Activated CD4-positive, alpha-beta memory T cell treated with anti-CD3 and anti-CD28 coated beads, Interleukin-2, amount 10 ng/mL, durations not matched to agents 7 days and 5 days (primary cell): ENCODE results near the gene SCO2. TPM values are rescaled to one million over a fixed set of nuclear protein-coding genes. Genes with fewer than 3 reads are reported as not detected.
"Not testable (repeated sequence)": the region's sequence is repeated elsewhere in the genome, so short reads cannot be mapped to it uniquely, and the experiment has no call there.

Source experiments
- CTCF ChIA-PET: fragments of 350-600 bp; sonication (Branson Sonifier 250); formaldehyde crosslinking; loops from one replicate; lab custom pipeline; 2021; ENCODE audit warnings: antibody characterized with exemption, inconsistent platforms; lab: Charles Lee
- POLR2A ChIA-PET: fragments of 350-600 bp; sonication (Branson Sonifier 250); formaldehyde crosslinking; loops from one replicate; lab custom pipeline; 2021; ENCODE audit warnings: antibody characterized with exemption; lab: Charles Lee
- DNase-seq: peaks from one replicate; pipeline ENCODE4 v3.0.0-alpha.2; 2020
- H3K27ac Mint-ChIP-seq: one replicate; pipeline ENCODE4 v1.8.0; 2021; ENCODE audit warnings: mild to moderate bottlenecking, mixed read lengths
- H3K27me3 Mint-ChIP-seq: one replicate; pipeline ENCODE4 v1.8.0; 2021; ENCODE audit warnings: mixed read lengths
- H3K36me3 Mint-ChIP-seq: one replicate; pipeline ENCODE4 v1.8.0; 2021; ENCODE audit warnings: low read depth, mixed read lengths
- H3K4me1 Mint-ChIP-seq: one replicate; pipeline ENCODE4 v1.8.0; 2021; ENCODE audit warnings: mixed read lengths
- H3K4me3 Mint-ChIP-seq: one replicate; pipeline ENCODE4 v1.8.0; 2021; ENCODE audit warnings: mild to moderate bottlenecking, mixed read lengths
- H3K9me3 Mint-ChIP-seq: one replicate; pipeline ENCODE4 v1.8.0; 2021; ENCODE audit warnings: mixed read lengths
- total RNA-seq, 2 experiments: library from RNA; stranded (reverse); gene quantifications; one replicate each; pipeline ENCODE4 v1.2.3, GENCODE V29; 2021

SCO2 gene
- total RNA-seq, 2 experiments from 2014 or later: 6.4 to 7.0 TPM

- no peak for DNase-seq
- POLR2A ChIA-PET: interaction anchor here (0.8 to 8.9 kb wide), 14 partner anchors 8 to 579 kb away, joined by 3 to 151 read pairs (median 15); partner anchors contain the start of genes ARSA, CHKB, LMF2 and NCAPH2
These were observed 23.8 kb upstream of the SCO2 start for GRCh38 chr22:50548921-50549790.

GRCh38 chr22:50548040-50548920 lies 22.9 kb upstream of the SCO2 start:
- H3K27ac Mint-ChIP-seq: peak overlapping the region; percentile 73
- H3K27me3 Mint-ChIP-seq: no peaks in the 10 kb centered on the region
- H3K4me3 Mint-ChIP-seq: peak overlapping the region; percentile 63
- H3K4me1 Mint-ChIP-seq: peaks cover 44% of the 10 kb centered on the region
- H3K9me3 Mint-ChIP-seq: no peaks in the 10 kb centered on the region
- H3K36me3 Mint-ChIP-seq: peaks cover 3% of the 10 kb centered on the region
- POLR2A ChIA-PET: interaction anchor here (0.8 to 8.9 kb wide), 14 partner anchors 9 to 578 kb away, joined by 3 to 151 read pairs (median 15); partner anchors contain the start of genes ARSA, CHKB, LMF2 and NCAPH2
- DNase-seq: peak; percentile 68
- CTCF ChIA-PET: interaction anchor here (1.0 to 5.6 kb wide), 12 partner anchors 9 to 73 kb away, joined by 3 to 48 read pairs (median 6); partner anchors contain the start of genes CPT1B, SCO2, SYCE3 and TYMP

More at GRCh38 chr22:50548921-50549790, 23.8 kb upstream of the SCO2 start:
- Mint-ChIP-seq H3K4me3 (peak overlapping the region; percentile 72), H3K36me3 (peaks cover 3% of the 10 kb centered on the region), H3K27ac (peak overlapping the region; percentile 74), H3K9me3 (no peaks in the 10 kb centered on the region), H3K27me3 (no peaks in the 10 kb centered on the region), H3K4me1 (peaks cover 44% of the 10 kb centered on the region)
- CTCF ChIA-PET: interaction anchor here (1.0 to 5.6 kb wide), 12 partner anchors 8 to 72 kb away, joined by 3 to 48 read pairs (median 6); partner anchors contain the start of genes CPT1B, SCO2, SYCE3 and TYMP

DNA sequence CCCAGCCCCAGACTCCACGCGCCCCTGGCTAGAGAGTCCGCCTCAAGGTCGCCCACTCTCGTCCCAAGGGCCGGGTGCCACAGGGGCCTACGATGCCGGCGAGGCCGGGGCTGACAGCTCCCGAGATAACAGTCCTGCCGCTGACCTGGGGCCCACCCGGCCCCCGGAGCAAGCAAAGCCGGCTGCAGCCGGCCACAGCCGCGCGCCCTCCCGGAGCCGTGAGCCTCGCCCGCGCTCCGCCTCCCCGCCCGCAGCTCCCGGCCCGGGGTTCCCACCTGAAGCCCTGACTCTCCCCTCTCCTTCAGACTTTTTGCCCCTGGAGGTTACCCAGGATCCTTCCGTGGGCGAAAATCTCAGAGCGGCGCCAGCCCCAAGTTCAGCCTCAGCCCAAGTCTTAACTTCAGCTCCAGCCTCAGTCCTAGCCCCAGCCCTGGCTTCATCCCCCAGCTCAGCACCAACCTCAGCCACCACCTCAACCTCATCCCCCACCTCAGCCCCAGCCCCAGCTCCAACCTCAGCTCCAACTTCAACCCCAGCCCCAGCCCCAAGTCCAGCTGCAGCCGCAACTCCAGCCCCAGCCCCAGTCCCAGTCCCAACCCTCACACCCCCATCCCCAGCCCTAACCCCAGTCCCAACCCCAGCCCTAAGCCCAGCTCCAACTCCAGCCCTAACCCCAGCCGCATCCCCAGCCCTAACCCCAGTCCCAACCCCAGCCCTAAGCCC lies 22.0 kb upstream of the SCO2 start:
- peak overlapping the region; percentile 62 for H3K27ac Mint-ChIP-seq
- no peak for DNase-seq
- no peaks in the 10 kb centered on the region for H3K9me3 Mint-ChIP-seq
- ChIA-PET CTCF (interaction anchor here (1.3 to 5.6 kb wide), 8 partner anchors 8 to 73 kb away, joined by 4 to 48 read pairs (median 10); partner anchors contain the start of genes SCO2, SYCE3 and TYMP), POLR2A (interaction anchor here (0.9 to 8.9 kb wide), 11 partner anchors 9 to 81 kb away, joined by 5 to 151 read pairs (median 28); partner anchors contain the start of genes ARSA, CHKB, LMF2 and NCAPH2)
- peaks cover 6% of the 10 kb centered on the region for H3K36me3 Mint-ChIP-seq
- H3K4me1 Mint-ChIP-seq: peaks cover 47% of the 10 kb centered on the region
- H3K4me3 Mint-ChIP-seq: no peak overlapping the region
- no peaks in the 10 kb centered on the region for H3K27me3 Mint-ChIP-seq

- Mint-ChIP-seq H3K27ac (peak overlapping the region; percentile 75), H3K4me3 (no peak overlapping the region), H3K36me3 (peaks cover 7% of the 10 kb centered on the region), H3K27me3 (no peaks in the 10 kb centered on the region), H3K9me3 (no peaks in the 10 kb centered on the region), H3K4me1 (peaks cover 55% of the 10 kb centered on the region)
- CTCF ChIA-PET: interaction anchor here (2.0 to 9.2 kb wide), 7 partner anchors 7 to 74 kb away, joined by 9 to 150 read pairs (median 18); partner anchors contain the start of genes SCO2, SYCE3 and TYMP
- DNase-seq: no peak
- POLR2A ChIA-PET: interaction anchor here (1.8 to 8.9 kb wide), 12 partner anchors 8 to 77 kb away, joined by 8 to 151 read pairs (median 29); partner anchors contain the start of genes CHKB, LMF2, NCAPH2 and SCO2
These were observed 21.2 kb upstream of the SCO2 start for GRCh38 chr22:50546326-50547262.

- Mint-ChIP-seq H3K9me3 (no peaks in the 10 kb centered on the region), H3K27ac (peak within 1 kb of the TSS; percentile 75), H3K27me3 (no peaks in the 10 kb centered on the region), H3K4me1 (peaks cover 62% of the 10 kb centered on the region), H3K36me3 (peaks cover 7% of the 10 kb centered on the region), H3K4me3 (peak within 1 kb of the TSS; percentile 63)
- peak; percentile 60 for DNase-seq
- ChIA-PET CTCF (interaction anchor here (1.2 to 9.2 kb wide), 8 partner anchors 9 to 355 kb away, joined by 3 to 150 read pairs (median 6); partner anchors contain the start of genes CHKB, LMF2, NCAPH2 and SCO2), POLR2A (interaction anchor here (0.6 to 8.9 kb wide), 14 partner anchors 10 to 76 kb away, joined by 3 to 151 read pairs (median 8); partner anchors contain the start of genes CHKB, LMF2, NCAPH2 and SCO2)
These were observed 20.3 kb upstream of the SCO2 start, which contains the start of gene KLHDC7B for GRCh38 chr22:50545522-50546325. Gene KLHDC7B (plus strand): TSS chr22:50545899. CDS start chr22:50546244, 345 bp downstream.

GRCh38 chr22:50544746-50545253 lies 19.4 kb upstream of the SCO2 start:
- DNase-seq: peak; percentile 61
- POLR2A ChIA-PET: interaction anchor here (0.9 to 8.9 kb wide), 13 partner anchors 9 to 76 kb away, joined by 3 to 151 read pairs (median 8); partner anchors contain the start of genes CHKB, LMF2, NCAPH2 and SCO2
- CTCF ChIA-PET: interaction anchor here (1.0 to 9.2 kb wide), 9 partner anchors 10 to 354 kb away, joined by 3 to 150 read pairs (median 6); partner anchors contain the start of genes CHKB, LMF2, NCAPH2 and SCO2
- Mint-ChIP-seq H3K36me3 (peaks cover 3% of the 10 kb centered on the region), H3K9me3 (no peaks in the 10 kb centered on the region), H3K4me3 (peak overlapping the region; percentile 63), H3K27ac (peak overlapping the region; percentile 75), H3K27me3 (no peaks in the 10 kb centered on the region), H3K4me1 (peaks cover 61% of the 10 kb centered on the region)

DNA sequence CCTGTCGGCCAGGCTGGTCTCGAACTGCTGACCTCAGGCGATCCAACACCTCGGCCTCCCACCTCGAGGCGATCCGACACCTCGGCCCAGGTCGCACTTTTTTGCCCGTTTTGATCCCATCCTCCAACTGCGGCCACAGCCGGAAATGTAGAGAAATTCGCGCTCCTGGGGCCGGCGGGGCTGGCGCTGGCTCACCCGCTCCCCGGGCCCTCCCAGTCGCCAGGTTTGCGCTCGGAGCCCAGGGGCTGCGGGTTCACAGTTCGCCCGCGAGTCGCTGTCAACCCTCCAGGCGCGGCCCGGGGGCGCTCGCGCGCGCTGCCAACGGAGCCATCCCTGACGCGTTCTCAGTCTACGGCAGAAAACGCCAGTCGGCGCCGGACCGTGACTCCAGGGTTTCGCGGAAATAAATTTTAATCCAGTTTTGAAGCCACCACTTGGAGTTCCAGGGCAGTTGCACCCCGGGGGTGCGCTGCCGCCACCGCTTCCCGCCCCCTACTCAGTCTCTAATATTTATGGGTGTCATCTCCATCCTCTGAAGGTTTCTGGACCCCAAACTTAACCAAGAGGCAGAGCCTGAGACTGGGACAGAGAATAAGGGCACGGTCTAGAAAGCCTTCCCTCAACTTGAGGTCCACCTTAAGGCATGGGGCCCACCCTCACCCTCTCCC lies 18.8 kb upstream of the SCO2 start:
- no peaks in the 10 kb centered on the region for H3K27me3 Mint-ChIP-seq
- peaks cover 63% of the 10 kb centered on the region for H3K4me1 Mint-ChIP-seq
- peak; percentile 90 for DNase-seq
- peaks cover 3% of the 10 kb centered on the region for H3K36me3 Mint-ChIP-seq
- no peaks in the 10 kb centered on the region for H3K9me3 Mint-ChIP-seq
- peak overlapping the region; percentile 63 for H3K4me3 Mint-ChIP-seq
- ChIA-PET POLR2A (interaction anchor here (0.7 to 8.9 kb wide), 11 partner anchors 9 to 77 kb away, joined by 3 to 151 read pairs (median 8); partner anchors contain the start of genes CHKB, LMF2, NCAPH2 and SCO2), CTCF (interaction anchor here (1.0 to 9.2 kb wide), 8 partner anchors 12 to 76 kb away, joined by 3 to 150 read pairs (median 6); partner anchors contain the start of genes CHKB, LMF2, NCAPH2 and SCO2)
- peak overlapping the region; percentile 75 for H3K27ac Mint-ChIP-seq

GRCh38 chr22:50542416-50542927 lies 17.1 kb upstream of the SCO2 start:
- ChIA-PET POLR2A (interaction anchor here (1.0 to 10.1 kb wide), 4 partner anchors 14 to 79 kb away, joined by 4 to 583 read pairs (median 6); partner anchors contain the start of genes SCO2, SYCE3 and TYMP), CTCF (interaction anchor here (5.9 to 9.2 kb wide), 2 partner anchors 15 to 78 kb away, joined by 44 to 150 read pairs; partner anchors contain the start of genes SCO2 and TYMP)
- Mint-ChIP-seq H3K36me3 (peaks cover 12% of the 10 kb centered on the region), H3K27ac (peak overlapping the region; percentile 99), H3K27me3 (no peaks in the 10 kb centered on the region), H3K4me1 (peaks cover 70% of the 10 kb centered on the region), H3K4me3 (peak overlapping the region; percentile 11), H3K9me3 (no peaks in the 10 kb centered on the region)
- DNase-seq: no peak

DNA sequence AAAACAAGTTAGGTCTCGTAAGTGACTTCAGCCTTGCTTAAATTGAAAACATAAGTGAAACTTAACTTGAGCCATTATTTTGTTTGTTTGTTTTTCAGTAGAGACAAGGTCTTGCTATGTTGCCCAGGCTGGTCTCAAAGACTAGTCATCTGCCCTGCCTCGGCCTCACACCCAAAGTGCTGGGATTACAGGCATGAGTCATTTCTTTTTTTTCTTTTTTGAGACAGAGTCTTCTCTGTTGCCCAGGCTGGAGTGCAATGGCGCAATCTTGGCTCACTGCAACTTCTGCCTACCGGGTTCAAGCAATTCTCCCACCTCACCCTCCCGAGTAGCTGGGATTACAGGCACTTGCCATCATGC lies 16.2 kb upstream of the SCO2 start:
- H3K27ac Mint-ChIP-seq: peak overlapping the region; percentile 99
- POLR2A ChIA-PET: interaction anchor here (1.5 to 10.1 kb wide), 7 partner anchors 8 to 80 kb away, joined by 5 to 583 read pairs (median 37); partner anchors contain the start of genes CHKB, LMF2, NCAPH2 and SCO2
- H3K9me3 Mint-ChIP-seq, H3K27me3 Mint-ChIP-seq, H3K4me3 Mint-ChIP-seq: not testable (repeated sequence)
- H3K4me1 Mint-ChIP-seq: peaks cover 76% of the 10 kb centered on the region
- CTCF ChIA-PET: interaction anchor here (3.0 to 9.2 kb wide), 3 partner anchors 14 to 79 kb away, joined by 14 to 150 read pairs (median 44); partner anchors contain the start of genes SCO2, SYCE3 and TYMP
- DNase-seq: peak; percentile 58
- H3K36me3 Mint-ChIP-seq: peaks cover 12% of the 10 kb centered on the region
